ENCODE data around the gene GFRA1.

DNA sequence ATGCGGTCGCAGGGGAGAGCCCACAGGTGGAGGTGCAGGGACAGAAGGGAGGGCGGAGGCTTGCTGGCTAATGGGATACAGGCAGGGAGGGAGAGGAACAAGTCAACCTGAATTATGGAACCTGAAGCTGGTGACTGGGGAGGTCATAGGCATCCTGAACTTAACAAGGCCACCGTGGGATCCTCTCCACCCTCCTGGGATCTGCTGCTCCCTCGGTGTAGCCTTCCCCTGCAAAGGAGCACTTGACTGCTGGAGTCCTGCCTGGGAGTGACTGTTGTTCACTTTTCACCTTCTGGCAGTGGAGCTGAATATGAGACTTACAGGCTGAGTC, 223.1 kb downstream of the GFRA1 start:
- TF ChIP-seq POLR2A (IDR thresholded peaks at IDR 0.05), result no peak
- no peak for TF ChIP-seq POLR2AphosphoS5 (IDR thresholded peaks at IDR 0.05)
